Heart right ventricle (tissue), 16 donors: Measurements from ENCODE around the gene PCCA. TPM values are rescaled to one million over a fixed set of nuclear protein-coding genes. Genes with fewer than 3 reads are reported as not detected.
"Not testable (repeated sequence)": the region's sequence is repeated elsewhere in the genome, so short reads cannot be mapped to it uniquely, and the experiment has no call there.

Experiments used
- ATAC-seq, 8 donors: fragments of 200-7000 bp; cut with Tn5 transposase; one replicate each; pipeline ENCODE4 v1.9.1; 2020; ENCODE audit warnings: mild to moderate bottlenecking in 8 of 8, moderate library complexity in 8 of 8, moderate number of reproducible peaks in 1 of 8
- DNase-seq, 2 donors: peaks; one replicate each; pipeline ENCODE4 v3.0.0-alpha.2; 2020
- H3K27ac ChIP-seq, 10 donors: fragments of 200-600 bp; sonication (generic) in 2 of 10; one replicate each; pipeline versions ENCODE4 v1.5.0 to v1.8.0; 2020 to 2022; ENCODE audit warnings: mild to moderate bottlenecking in 3 of 10
- H3K27me3 ChIP-seq, 7 donors: fragments of 200-600 bp; one replicate each; pipeline ENCODE4 v1.8.0; 2021 to 2022; ENCODE audit warnings: mild to moderate bottlenecking in 2 of 7
- H3K36me3 ChIP-seq, 9 donors: fragments of 200-600 bp; sonication (generic) in 1 of 9; one replicate each; pipeline versions ENCODE4 v1.5.0 to v1.8.0; 2020 to 2022; ENCODE audit warnings: mild to moderate bottlenecking in 2 of 9
- H3K4me1 ChIP-seq, 9 donors: fragments of 200-600 bp; sonication (generic) in 1 of 9; one replicate each; pipeline versions ENCODE4 v1.5.0 to v1.8.0; 2020 to 2022; ENCODE audit warnings: mild to moderate bottlenecking in 4 of 9
- H3K4me3 ChIP-seq, 10 donors: fragments of 200-600 bp; sonication (generic) in 2 of 10; one replicate each; pipeline versions ENCODE4 v1.5.0 to v1.8.0; 2020 to 2022; ENCODE audit warnings: mild to moderate bottlenecking in 7 of 10, moderate library complexity in 2 of 10
- H3K9me3 ChIP-seq, 11 donors: fragments of 200-600 bp in 10 of 11; sonication (generic) in 2 of 11; one replicate each; pipeline versions ENCODE4 v1.5.0 to v1.8.0; 2013 to 2022; ENCODE audit warnings: mild to moderate bottlenecking in 2 of 11, control low read depth in 1 of 11, moderate library complexity in 1 of 11
- WGBS, 2 donors: extraction: QIAGEN DNeasy Blood & Tissue Kit; methylation state at CpG; one replicate each; pipeline ENCODE4 v1.1.7; 2013; ENCODE audit warnings: inconsistent platforms in 1 of 2; 5-methylcytosine and 5-hydroxymethylcytosine counted together
- intact Hi-C, 10 donors: fragments of 100-400 bp; cut with DNase I; formaldehyde crosslinking; loops; one replicate each; pipeline versions ENCODE4 v1.11.1 to v1.14.2; 2022
- polyA plus RNA-seq, 2 donors: library from polyadenylated mRNA; stranded (reverse); fragments of 200-250 nt; gene quantifications; one replicate each; pipeline ENCODE4 v1.2.3, GENCODE V29; 2013
- total RNA-seq, 10 donors: library from RNA; stranded (reverse); fragmentation: NEBNext Ultra II Directional in 3 of 10; extraction: Animal tissue kit (Norgen Biotek cat#: 25700) in 3 of 10; gene quantifications; one replicate each; pipeline versions ENCODE4 v1.2.1 to v1.2.4, GENCODE V29; 2021 to 2023
- TF ChIP-seq, protein P1 (sequence below), 9 donors: fragments of 200-600 bp; sonication (generic) in 2 of 9; IDR thresholded peaks; one replicate each; pipeline versions ENCODE4 v1.5.0 to v1.8.0; 2021 to 2022; ENCODE audit warnings: antibody characterized with exemption in 9 of 9, mild to moderate bottlenecking in 5 of 9, moderate library complexity in 1 of 9
- donor health status: Arrhythmogenic right ventricular cardiomyopathy.
- donor health status: ischemic (EF 13 %, LVEDD 7.1; RV severe dilation, severe dysfunction).
- donor health status: healthy with polysubstance abuse.
- donor health status: DM: no; HTN: yes; CAD: no.
- donor health status: DM: no; HTN: no; CAD: no.
- donor health status: ischemic (EF 25% LVEDD 6.9; RV normal size, moderate dysfunction).
- donor health status: ischemic (EF 25% LVEDD 5.7; RV mildly dilated, moderate dysfunction).
- donor health status: healthy.
- donor health status: DM: yes; HTN: yes; CAD: no.
- donor health status: Ischemic cardiomyopathy.
- donor health status: ischemic (EF 35%, LVEDD 5.7; RV mildly dilated, moderate dysfunction).
- donor health status: nonischemic (EF 11% LVEDD 7.7; RV severe dilation, severe dysfunction).
- donor health status: DM: yes; HTN: yes; CAD: no.
- donor health status: PGD.
- donor health status: ischemic (EF 29% LVEDD 5.4; RV normal size, mild dysfunction).
- donor health status: nonischemic (EF 23%, LVEDD 6.1; RV moderate dilation, normal function).

Gene PCCA
- total and polyA plus RNA-seq, 12 donors, result 21.2 to 71.9 (median 60.7) TPM

DNA sequence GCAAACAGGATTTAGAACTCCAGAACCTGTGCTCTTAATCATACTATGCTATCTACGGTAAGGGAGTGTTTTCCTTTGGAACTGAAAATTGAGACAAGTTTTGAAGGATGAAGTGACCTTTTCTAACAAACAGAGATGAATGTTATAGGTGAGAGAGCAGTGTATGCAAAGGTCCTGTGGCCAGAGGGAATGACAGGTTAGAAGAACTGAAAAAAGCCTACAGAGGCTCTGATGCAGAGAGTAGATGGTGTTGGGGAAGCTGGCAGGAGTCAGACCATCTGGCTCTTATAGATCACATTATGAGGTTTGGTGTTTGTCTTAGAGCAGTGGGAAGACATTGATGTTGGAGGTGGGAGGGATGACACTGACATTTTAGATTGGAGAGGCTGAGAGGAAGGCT lies 2.0 kb downstream of the PCCA start:
- WGBS, 2 donors, result 95 to 97% methylated on average over 1 of the region's 1 CpG
- H3K4me3 ChIP-seq, result no peak overlapping the region
- H3K4me1 ChIP-seq, result peaks cover 0 to 36% (median 17%) of the 10 kb centered on the region in 9 donors
- DNase-seq (no peak), ATAC-seq (no peak)
- H3K36me3 ChIP-seq, result peaks cover 0 to 6% (median 0%) of the 10 kb centered on the region in 9 donors
- H3K27ac ChIP-seq, result no peak overlapping the region
- no peaks in the 10 kb centered on the region for H3K27me3 ChIP-seq
- TF ChIP-seq, protein P1, sequence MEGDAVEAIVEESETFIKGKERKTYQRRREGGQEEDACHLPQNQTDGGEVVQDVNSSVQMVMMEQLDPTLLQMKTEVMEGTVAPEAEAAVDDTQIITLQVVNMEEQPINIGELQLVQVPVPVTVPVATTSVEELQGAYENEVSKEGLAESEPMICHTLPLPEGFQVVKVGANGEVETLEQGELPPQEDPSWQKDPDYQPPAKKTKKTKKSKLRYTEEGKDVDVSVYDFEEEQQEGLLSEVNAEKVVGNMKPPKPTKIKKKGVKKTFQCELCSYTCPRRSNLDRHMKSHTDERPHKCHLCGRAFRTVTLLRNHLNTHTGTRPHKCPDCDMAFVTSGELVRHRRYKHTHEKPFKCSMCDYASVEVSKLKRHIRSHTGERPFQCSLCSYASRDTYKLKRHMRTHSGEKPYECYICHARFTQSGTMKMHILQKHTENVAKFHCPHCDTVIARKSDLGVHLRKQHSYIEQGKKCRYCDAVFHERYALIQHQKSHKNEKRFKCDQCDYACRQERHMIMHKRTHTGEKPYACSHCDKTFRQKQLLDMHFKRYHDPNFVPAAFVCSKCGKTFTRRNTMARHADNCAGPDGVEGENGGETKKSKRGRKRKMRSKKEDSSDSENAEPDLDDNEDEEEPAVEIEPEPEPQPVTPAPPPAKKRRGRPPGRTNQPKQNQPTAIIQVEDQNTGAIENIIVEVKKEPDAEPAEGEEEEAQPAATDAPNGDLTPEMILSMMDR (IDR thresholded peaks at IDR 0.05), result no peak
- H3K9me3 ChIP-seq, result peaks cover 0 to 5% (median 0%) of the 10 kb centered on the region in 11 donors
- intact Hi-C loops, result loop anchor here in 1 of 10 donors (5.0 kb wide), 1 partner anchor 36 kb away; no protein-coding TSS in a partner anchor

DNA sequence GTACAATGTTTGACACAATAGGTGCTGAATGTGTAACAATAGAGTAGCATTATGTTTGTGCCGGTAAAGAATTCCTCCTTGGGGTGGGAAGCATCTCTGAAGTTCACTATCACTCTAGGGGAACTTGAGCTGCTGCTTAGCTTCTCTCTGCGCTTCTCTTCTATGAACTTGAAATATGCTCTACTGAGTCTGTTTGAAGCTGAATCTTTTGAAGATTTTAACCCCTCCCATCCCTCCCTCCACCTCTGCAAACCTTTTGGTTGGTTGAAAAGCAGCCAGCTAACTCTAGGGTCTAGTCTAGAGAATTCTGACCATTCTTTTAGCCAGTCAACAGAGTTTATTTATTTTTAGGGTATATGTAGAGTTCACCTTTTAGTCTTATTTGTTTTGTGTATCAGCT lies 2.5 kb downstream of the PCCA start:
- WGBS, 2 donors, result 84 to 85% methylated on average over 2 of the region's 2 CpGs
- Histone ChIP-seq H3K9me3 (peaks cover 0 to 5% (median 0%) of the 10 kb centered on the region in 11 donors), H3K27ac (no peak overlapping the region), H3K4me3 (no peak overlapping the region), H3K36me3 (peaks cover 0 to under 1% (median 0%) of the 10 kb centered on the region in 9 donors), H3K27me3 (no peaks in the 10 kb centered on the region), H3K4me1 (peaks cover 0 to 36% (median 17%) of the 10 kb centered on the region in 9 donors)
- TF ChIP-seq, protein P1 (IDR thresholded peaks at IDR 0.05), result no peak
- DNase-seq (no peak), ATAC-seq (no peak)
- intact Hi-C loops, result loop anchor here in 1 of 10 donors (5.0 kb wide), 1 partner anchor 36 kb away; no protein-coding TSS in a partner anchor

DNA sequence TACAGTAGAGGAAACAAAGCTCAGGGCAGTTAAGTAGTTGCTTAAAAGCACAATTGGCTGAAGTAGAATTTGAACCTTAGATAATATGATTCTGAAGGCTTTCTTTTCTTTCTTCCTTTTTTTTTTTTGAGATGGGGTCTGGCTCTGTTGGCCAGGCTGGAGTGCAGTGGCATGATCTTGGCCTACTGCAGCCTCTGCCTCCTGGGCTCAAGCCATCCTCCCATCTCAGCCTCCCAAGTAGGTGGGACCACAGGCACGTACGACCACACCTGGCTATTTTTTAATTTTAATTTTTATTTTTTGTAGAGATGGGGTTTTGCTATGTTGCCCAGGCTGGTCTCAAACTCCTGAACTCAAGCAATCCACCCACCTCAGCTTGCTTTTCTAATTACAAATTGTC lies 3.4 kb downstream of the PCCA start:
- H3K4me3 ChIP-seq, H3K9me3 ChIP-seq, H3K27me3 ChIP-seq, DNase-seq, ATAC-seq, H3K36me3 ChIP-seq, H3K27ac ChIP-seq: not testable (repeated sequence)
- 93 to 95% methylated on average over 2 of the region's 2 CpGs for WGBS, 2 donors
- intact Hi-C loops, result loop anchor here in 1 of 10 donors (5.0 kb wide), 1 partner anchor 35 kb away; no protein-coding TSS in a partner anchor
- H3K4me1 ChIP-seq, result peaks cover 0 to 36% (median 17%) of the 10 kb centered on the region in 9 donors

DNA sequence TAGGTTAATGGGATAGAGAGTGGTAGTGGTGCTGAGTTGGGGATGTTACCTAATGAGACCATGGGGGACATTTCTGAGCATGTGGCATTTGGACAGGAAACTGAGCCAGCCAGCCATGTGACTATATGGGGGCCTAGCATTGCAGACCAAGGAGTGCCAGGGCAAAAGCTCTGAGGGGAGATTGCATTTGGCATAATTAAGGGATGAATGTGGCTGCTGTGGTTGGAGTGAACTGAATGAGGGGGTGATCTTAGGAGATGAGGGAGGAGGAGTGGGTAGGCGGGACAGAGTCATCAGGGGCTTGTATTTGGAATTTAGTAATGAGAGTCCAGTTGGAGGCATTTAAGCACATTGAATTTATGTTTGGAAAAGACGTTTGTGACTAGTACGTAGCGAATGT lies 6.6 kb downstream of the PCCA start:
- Histone ChIP-seq H3K36me3 (no peaks in the 10 kb centered on the region), H3K27me3 (no peaks in the 10 kb centered on the region), H3K4me3 (no peak overlapping the region), H3K4me1 (peaks cover 0 to 31% (median 13%) of the 10 kb centered on the region in 9 donors), H3K9me3 (peaks cover 0 to 5% (median 0%) of the 10 kb centered on the region in 11 donors), H3K27ac (no peak overlapping the region)
- intact Hi-C loops, result no loop called here
- ATAC-seq (no peak), DNase-seq (no peak)
- TF ChIP-seq, protein P1 (IDR thresholded peaks at IDR 0.05), result no peak
- 94 to 95% methylated on average over 4 of the region's 4 CpGs for WGBS, 2 donors

DNA sequence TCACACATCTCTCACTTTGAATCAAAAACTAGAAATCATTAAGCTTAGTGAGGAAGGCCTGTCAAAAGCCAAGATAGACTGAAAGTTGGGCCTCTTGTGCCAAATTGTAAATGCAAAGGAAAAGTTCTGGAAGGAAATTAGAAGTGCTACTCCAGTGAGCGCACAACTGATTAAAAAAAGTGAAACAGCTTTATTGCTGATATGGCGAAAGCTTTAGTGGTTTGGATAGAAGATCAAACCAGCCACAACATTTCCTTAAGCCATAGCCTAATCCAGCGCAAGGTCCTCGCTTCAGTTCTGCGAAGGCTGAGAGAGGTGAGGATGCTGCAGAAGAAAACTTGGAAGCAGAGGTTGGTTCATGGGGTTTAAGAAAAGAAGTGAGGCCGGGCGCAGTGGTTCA lies 7.6 kb downstream of the PCCA start:
- H3K9me3 ChIP-seq, result peaks cover 0 to 5% (median 0%) of the 10 kb centered on the region in 11 donors
- TF ChIP-seq, protein P1 (IDR thresholded peaks at IDR 0.05), result no peak
- intact Hi-C loops, result no loop called here
- DNase-seq, result no peak
- no peaks in the 10 kb centered on the region for H3K27me3 ChIP-seq
- no peak overlapping the region for H3K27ac ChIP-seq
- H3K4me1 ChIP-seq, result peaks cover 0 to 31% (median 16%) of the 10 kb centered on the region in 9 donors
- H3K36me3 ChIP-seq, result no peaks in the 10 kb centered on the region
- no peak for ATAC-seq
- WGBS, 2 donors, result 98 to 99% methylated on average over 7 of the region's 7 CpGs
- no peak overlapping the region for H3K4me3 ChIP-seq
